COR-L47 (cell line): ENCODE results near the gene CDH4.
"Not testable (repeated sequence)": the region's sequence is repeated elsewhere in the genome, so short reads cannot be mapped to it uniquely, and the experiment has no call there.

Experiments used
- DNase-seq: peaks from one replicate; lab custom pipeline; 2025; lab: John Stamatoyannopoulos, UW

CDH4 gene

GRCh38 chr20:61459705-61460104 is 207.6 kb downstream of the CDH4 start:
- DNase-seq, result no peak

- DNase-seq, result no peak
Observed at GRCh38 chr20:61460261-61461052, 208.4 kb downstream of the CDH4 start.

DNA sequence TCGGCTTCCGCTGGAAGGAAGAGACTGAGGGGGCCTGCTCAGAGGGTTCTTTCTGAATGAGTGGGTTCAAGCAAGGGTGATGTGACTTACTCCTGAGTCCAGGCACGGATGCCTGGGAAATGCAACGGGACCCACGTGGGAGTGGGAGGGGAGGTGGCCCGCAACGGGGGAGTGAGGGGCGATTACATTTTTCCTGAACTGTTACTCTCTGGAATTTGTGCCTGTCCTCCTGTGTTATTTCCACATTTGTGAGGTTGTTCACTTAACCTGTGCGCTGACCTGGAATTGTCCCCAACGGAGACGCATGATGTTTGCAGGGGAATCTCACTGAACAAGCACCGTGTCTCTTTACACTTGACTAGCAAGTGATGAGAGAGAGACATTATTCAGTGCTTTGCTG is 209.4 kb downstream of the CDH4 start:
- DNase-seq, result no peak

GRCh38 chr20:61464307-61465303 is 212.5 kb downstream of the CDH4 start:
- no peak for DNase-seq

DNA sequence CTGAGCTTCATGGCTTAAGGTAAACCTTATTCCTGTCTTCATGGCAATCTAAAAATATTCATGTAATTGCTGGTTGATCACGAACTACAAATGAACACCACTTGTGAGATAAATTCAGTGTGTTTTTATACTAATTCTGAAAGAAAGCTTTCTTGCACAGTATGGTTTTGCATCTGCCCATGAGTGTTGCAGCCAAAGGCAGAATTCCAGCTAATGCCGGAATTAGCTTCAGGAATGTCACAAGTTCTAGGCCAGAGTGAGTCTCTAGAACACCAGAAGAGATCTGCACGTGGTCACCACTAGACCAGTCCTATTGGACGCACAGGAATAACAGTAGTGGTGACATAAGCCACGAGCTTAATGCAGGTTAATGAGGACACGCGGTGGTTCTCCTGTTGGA is 223.7 kb downstream of the CDH4 start:
- no peak for DNase-seq

- DNase-seq, result no peak
Observed at GRCh38 chr20:61476956-61477355, 224.9 kb downstream of the CDH4 start.

GRCh38 chr20:61477451-61477861 is 225.4 kb downstream of the CDH4 start:
- no peak for DNase-seq

DNA sequence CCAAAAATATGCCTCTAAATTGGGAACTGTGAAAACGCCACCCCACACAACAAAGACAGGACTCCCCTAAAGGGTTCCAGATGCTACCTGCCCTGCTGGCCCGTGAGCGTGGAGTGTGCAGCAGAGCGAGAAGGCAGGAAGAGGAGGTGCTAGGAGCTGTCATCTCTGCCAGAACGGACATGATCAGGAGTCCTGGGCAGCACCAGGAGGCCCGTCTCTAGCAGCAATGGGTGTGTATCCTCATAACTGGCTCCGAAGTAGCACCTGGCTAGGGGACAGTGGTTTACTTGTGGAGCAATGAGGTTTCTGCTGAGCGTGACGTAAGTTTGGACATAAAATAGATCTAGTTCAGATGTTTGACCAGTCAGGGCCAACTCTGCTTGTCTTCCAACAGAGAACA is 226.0 kb downstream of the CDH4 start:
- DNase-seq, result no peak

DNA sequence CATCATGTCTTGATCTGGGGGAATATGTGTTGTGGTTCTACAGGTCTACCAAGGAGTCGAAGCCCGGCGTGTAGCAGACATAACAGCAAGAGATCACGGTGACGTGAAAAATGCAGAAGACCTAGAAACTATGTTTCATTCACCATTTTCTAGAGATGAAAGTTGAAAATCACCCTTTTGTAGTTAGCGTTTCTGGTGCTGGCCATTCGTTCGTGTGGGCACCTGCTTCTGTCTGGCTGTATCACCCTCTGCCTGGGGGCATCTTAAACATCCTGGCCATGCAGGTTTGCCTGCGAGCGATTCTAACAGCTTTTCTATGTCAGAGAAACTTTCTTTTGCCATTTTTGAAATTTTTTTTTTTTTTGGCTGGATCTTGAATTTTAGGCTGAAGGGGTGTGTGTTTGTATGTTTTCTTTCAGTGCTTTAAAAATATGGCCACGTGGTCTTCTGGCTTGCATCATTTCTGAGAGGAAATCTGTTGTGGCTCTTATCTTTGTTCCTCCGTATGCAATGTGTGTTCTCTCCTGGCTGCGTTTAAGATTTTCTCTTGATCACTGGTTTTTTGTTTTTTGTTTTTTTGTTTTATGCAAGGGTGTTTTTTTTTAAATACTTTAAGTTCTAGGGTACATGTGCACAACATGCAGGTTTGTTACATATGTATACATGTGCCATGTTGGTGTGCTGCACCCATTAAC is 226.7 kb downstream of the CDH4 start:
- DNase-seq, result no peak

DNA sequence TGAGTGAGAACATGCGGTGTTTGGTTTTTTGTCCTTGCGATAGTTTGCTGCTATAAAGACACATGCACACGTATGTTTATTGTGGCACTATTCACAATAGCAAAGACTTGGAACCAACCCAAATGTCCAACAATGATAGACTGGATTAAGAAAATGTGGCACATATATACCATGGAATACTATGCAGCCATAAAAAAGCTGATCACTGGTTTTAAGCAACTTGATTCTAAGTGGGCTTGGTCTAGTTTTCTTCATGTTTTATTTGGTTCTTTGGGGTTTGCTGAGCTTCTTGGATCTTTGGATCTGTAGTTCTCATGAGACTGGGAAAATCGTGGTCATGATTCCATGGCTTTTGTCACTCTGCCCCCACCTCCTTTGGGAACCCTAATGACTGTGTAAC is 227.4 kb downstream of the CDH4 start:
- DNase-seq, result not testable (repeated sequence)

DNA sequence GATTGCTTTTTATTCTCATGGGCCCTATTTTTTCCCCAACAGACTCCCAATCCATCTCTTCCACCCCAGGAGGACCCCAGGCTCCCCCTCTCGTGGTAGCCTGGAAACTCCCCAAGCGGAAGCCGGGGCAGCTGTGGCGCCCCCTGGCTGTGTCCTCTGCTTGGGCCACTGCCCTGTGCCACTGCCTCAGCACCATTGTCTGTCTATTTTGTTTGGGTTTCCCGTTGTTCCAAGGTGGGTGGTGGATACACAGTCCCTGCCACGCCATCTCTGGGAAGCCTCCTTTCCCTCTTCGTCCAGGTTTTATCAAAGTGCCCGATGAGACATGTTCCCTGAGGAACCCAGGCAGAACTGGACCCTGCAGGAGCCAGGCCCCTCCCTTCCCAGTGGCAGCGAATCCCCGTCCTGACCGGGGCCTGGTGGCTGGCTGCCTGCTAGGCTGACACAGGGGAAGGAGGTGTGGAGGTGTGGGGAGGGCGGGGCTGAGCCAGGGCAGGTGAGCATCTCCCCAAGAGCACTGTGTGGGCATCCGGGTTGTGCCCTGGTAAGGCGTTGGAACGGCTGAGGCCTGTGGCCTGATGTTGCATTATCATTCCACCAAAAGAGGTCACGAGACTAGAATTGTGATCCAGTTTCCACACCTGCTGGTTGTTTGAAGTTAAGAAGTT is 228.2 kb downstream of the CDH4 start:
- no peak for DNase-seq

- DNase-seq, result no peak
Observed at GRCh38 chr20:61482056-61482887, 230.2 kb downstream of the CDH4 start.

DNA sequence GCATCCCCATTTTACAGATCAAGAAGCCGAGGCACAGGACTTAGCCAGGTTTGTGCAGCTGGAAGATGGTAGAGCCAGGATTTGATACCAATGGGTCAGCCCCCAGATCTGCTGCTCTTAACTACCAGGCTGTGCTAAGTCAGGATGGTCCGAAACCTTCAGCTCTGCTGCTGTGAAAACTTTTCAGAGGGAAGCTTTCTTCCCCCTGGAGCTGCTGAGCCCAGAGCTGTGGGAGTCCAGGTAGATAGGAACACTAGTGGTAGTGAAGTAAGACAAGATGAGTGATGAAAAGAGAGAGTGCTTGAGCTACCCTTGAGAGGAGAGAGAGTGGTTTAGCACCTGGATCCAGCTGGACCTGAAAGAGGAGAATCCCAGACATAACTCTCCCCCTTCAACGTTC is 230.8 kb downstream of the CDH4 start:
- no peak for DNase-seq

DNA sequence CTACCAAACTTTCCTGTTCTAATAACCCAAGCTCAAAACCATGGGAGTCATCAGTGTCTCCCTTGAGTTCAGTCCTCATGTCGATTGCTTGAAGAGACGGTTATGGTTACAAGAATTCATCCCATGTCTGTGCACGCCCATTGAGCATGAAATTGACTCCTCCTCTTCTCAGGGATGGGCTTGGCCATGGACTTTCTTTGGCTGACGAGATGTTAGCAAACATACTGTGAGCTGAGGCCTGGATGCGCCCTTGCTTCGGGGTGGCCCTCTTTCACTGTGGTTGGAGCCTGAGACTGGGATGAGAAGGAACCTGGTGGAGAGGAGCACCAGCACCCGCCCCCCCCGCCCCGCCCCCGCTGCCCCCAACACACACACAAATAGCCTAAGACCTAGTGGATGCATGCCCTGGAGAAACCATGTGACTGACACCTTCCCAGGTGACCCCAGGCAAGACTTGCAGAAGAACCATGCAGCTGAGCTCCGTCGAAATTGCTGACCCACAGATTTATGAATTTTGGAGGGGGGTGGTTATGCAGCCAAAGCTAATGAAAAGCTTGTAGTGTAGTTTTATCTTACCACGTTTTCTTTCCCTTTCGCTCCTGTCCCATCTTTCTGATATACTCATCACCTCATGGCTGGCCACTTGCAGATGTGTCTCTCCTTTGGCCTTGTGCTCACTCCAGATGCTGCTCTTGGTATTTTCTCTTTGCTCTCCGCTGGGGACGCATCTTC is 231.4 kb downstream of the CDH4 start:
- no peak for DNase-seq

- no peak for DNase-seq
Observed at GRCh38 chr20:61486198-61486597, 234.1 kb downstream of the CDH4 start.

- DNase-seq, result no peak
Observed at GRCh38 chr20:61487346-61487996, 235.4 kb downstream of the CDH4 start.

- no peak for DNase-seq
Observed at GRCh38 chr20:61487997-61488371, 235.9 kb downstream of the CDH4 start.

DNA sequence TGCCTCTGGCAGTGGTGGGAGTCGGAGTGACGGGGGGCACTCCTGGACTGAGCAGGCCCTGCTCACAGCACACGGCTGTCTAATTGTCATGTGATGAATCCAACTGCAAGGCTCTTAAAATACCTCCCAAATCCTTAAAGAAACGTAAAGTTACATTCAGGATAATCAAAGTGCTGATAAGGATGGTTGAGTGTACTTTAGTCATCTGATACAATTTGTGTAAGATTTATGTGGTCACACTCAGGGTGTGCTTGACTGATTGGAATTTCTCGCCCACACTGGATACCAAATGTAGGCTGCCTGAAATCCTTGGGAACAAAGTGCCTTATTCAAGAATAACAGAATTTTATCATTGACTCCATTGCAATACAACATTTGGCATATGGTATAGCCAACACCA is 238.7 kb downstream of the CDH4 start:
- no peak for DNase-seq

- no peak for DNase-seq
Observed at GRCh38 chr20:61492065-61492464, 240.0 kb downstream of the CDH4 start.

DNA sequence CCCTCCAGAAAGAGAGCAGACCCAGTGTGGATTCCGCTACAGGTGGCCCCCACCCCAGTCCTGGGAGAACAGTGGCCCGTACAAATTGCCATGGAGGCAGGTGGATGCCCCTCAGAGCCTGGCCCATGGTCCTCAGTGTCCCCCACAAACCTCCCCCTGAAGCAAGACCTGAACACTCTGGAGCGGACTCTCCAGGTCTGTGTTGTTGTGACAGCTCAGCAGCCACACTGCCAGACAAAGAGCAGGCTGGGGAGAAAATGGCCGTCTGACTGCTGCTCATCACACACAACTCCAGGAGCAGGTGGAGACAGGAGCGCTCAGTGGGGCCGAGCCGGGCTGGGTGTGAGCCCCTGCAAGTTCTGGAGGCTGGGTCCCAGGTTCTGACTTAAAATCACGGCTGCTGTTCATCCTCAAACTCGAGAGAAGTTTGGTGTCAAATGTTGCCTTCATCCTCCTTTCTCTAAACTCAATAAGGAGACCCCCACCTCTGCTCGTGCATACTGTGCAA is 241.8 kb downstream of the CDH4 start:
- no peak for DNase-seq
